Skeletal muscle satellite cell (primary cell): Measurements from ENCODE around the gene RPS4Y1.
"Not testable (repeated sequence)": the region's sequence is repeated elsewhere in the genome, so short reads cannot be mapped to it uniquely, and the experiment has no call there.

ENCODE experiments used
- H3K27me3 ChIP-seq: 2 replicates; pipeline ENCODE4 v1.7.0; 2013; ENCODE audit warnings: low read length; ENCODE audit not compliant: control insufficient read depth, insufficient read depth
- H3K36me3 ChIP-seq: 2 replicates; pipeline ENCODE4 v1.7.0; 2013; ENCODE audit warnings: mild to moderate bottlenecking, control low read depth, low read length; ENCODE audit not compliant: insufficient read depth
- H3K4me1 ChIP-seq: 2 replicates; pipeline ENCODE4 v1.7.0; 2013; ENCODE audit warnings: low read length; ENCODE audit not compliant: control insufficient read depth, insufficient read depth
- H3K4me2 ChIP-seq: 2 replicates; pipeline ENCODE4 v1.7.0; 2013; ENCODE audit warnings: mild to moderate bottlenecking, low read length
- H3K4me3 ChIP-seq: 2 replicates; pipeline ENCODE4 v1.7.0; 2013; ENCODE audit warnings: low read length
- H3K9ac ChIP-seq: 2 replicates; pipeline ENCODE4 v1.7.0; 2013; ENCODE audit warnings: mild to moderate bottlenecking, low read depth, low read length, moderate library complexity
- H3K9me3 ChIP-seq: replicated peaks from 2 replicates; pipeline ENCODE4 v1.7.0; 2013; ENCODE audit warnings: mild to moderate bottlenecking, control low read depth, low read length

Gene RPS4Y1

DNA sequence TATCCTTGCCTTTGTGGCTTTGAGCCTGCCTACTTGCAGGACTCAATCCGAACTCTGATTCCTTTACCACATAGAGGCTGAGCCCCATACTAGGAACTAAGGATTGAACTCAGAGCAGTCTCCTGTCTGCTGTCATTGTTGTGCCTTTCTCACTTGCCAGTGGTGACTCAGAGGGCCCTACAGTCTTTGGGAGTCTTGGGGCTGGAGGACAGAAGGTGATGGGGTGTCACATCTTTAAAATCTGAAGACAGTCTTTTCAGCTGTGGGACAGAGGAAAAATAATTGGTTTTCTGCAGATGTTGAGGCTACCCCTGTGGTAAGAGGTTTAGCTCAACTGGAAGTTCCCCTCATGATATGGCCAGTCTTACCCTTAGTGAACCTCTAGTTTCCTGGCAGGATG, 8.0 kb downstream of the RPS4Y1 start:
- H3K4me3 ChIP-seq, result no peak overlapping the region

GRCh38 chrY:2854145-2854774, 12.9 kb downstream of the RPS4Y1 start:
- H3K9me3 ChIP-seq, result no peaks in the 10 kb centered on the region
- H3K36me3 ChIP-seq, result no peaks in the 10 kb centered on the region
- no peaks in the 10 kb centered on the region for H3K27me3 ChIP-seq
- no peak overlapping the region for H3K4me3 ChIP-seq
- H3K9ac ChIP-seq, result no peak overlapping the region
- H3K4me2 ChIP-seq, result no peak overlapping the region
- H3K4me1 ChIP-seq, result no peaks in the 10 kb centered on the region

More for the DNA sequence above, 8.0 kb downstream of the RPS4Y1 start:
- no peaks in the 10 kb centered on the region for H3K9me3 ChIP-seq
- H3K4me1 ChIP-seq, result no peaks in the 10 kb centered on the region
- H3K9ac ChIP-seq, result no peak overlapping the region
- no peaks in the 10 kb centered on the region for H3K27me3 ChIP-seq
- no peak overlapping the region for H3K4me2 ChIP-seq
- H3K36me3 ChIP-seq, result no peaks in the 10 kb centered on the region

DNA sequence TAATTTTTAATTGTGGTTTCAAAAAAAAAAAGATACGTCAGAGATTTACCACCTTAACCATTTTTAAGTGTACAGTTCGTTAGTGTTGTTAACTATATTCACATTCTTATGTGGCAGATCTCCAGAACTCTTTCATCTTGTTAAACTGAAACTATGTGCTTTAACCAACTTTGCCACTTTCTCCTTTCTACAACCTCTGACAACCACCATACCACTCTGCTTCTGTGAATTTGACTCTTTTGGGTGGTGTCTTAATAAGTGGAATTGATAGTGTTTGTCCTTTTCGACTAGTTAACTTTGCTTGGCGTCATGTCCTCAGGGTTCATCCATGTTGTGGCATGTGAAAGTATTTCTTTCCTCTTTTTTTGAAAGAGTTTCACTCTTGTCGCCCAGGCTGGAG, 15.7 kb downstream of the RPS4Y1 start:
- no peaks in the 10 kb centered on the region for H3K36me3 ChIP-seq
- H3K4me3 ChIP-seq, result no peak overlapping the region

DNA sequence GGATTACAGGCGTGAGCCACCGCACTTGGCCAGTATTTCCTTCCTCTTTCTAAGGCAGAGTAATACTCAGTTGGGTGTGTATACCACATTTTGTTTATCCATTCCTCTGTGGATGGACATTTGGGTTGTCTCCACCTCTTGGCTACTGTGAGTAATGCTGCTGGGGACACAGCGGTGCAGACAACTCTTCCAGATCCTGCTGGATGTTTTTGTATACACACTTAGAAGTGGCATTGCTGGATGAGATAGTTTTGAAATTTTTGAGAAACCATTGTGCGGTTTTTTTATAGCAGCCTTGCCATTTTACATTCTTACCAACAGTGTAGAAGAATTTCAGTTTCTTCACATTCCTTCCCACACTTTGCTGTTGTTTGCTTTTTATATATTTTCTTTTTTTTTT, 16.3 kb downstream of the RPS4Y1 start:
- Histone ChIP-seq H3K9me3 (no peaks in the 10 kb centered on the region), H3K4me3 (no peak overlapping the region), H3K36me3 (no peaks in the 10 kb centered on the region), H3K4me2 (no peak overlapping the region), H3K9ac (no peak overlapping the region), H3K4me1 (no peaks in the 10 kb centered on the region), H3K27me3 (no peaks in the 10 kb centered on the region)

More for the DNA sequence above, 15.7 kb downstream of the RPS4Y1 start:
- no peak overlapping the region for H3K4me2 ChIP-seq
- H3K9me3 ChIP-seq, result no peaks in the 10 kb centered on the region
- no peaks in the 10 kb centered on the region for H3K27me3 ChIP-seq
- no peaks in the 10 kb centered on the region for H3K4me1 ChIP-seq
- H3K9ac ChIP-seq, result no peak overlapping the region

DNA sequence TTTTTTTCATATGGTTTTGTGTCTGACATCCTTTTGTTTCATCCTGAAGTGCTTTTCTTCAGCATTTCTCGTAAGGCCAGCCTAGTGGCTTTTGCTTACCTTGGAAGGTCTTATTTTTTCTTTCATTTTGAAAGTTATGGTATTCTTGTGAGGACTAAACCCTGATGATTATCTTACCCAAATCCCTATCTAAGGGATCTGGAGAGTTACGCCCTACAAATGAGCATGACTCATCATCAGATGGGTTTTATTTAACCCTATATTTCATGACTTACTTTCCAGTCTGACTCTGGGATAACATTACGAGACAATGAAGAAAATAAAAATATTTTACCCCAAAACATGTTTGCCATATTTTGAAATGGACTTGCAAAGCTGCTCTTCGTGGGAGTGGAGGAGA, 18.4 kb downstream of the RPS4Y1 start:
- Histone ChIP-seq H3K4me3 (no peak overlapping the region), H3K4me2 (no peak overlapping the region), H3K9ac (no peak overlapping the region), H3K36me3 (no peaks in the 10 kb centered on the region), H3K27me3 (no peaks in the 10 kb centered on the region), H3K9me3 (no peaks in the 10 kb centered on the region), H3K4me1 (no peaks in the 10 kb centered on the region)

DNA sequence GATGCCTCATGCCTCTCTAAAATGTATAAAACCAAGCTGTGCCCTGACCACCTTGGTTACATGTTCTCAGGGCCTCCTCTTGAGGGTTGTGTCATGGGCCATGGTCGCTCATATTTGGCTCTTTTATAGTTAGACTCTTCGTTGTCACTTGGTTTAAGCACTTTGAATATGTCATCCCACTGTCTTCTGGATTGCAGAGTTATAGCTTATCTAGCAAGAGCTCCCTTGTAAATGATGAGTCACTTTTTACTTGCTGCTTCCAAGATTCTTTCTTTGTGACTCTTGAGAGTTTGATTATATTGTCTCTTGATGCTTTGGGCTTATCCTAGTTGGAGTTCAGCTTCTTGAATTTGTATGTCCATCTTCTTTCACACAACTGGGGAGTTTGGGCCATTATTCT, 19.1 kb downstream of the RPS4Y1 start:
- Histone ChIP-seq H3K4me2 (no peak overlapping the region), H3K4me3 (no peak overlapping the region), H3K9me3 (no peaks in the 10 kb centered on the region), H3K4me1 (no peaks in the 10 kb centered on the region), H3K27me3 (no peaks in the 10 kb centered on the region), H3K36me3 (no peaks in the 10 kb centered on the region), H3K9ac (no peak overlapping the region)

- Histone ChIP-seq H3K9me3 (no peaks in the 10 kb centered on the region), H3K4me1 (no peaks in the 10 kb centered on the region), H3K4me2 (no peak overlapping the region), H3K9ac (no peak overlapping the region), H3K36me3 (no peaks in the 10 kb centered on the region), H3K4me3 (no peak overlapping the region), H3K27me3 (no peaks in the 10 kb centered on the region)
Observed at GRCh38 chrY:2866581-2866980, 25.2 kb downstream of the RPS4Y1 start.

- no peaks in the 10 kb centered on the region for H3K9me3 ChIP-seq
- H3K36me3 ChIP-seq, result no peaks in the 10 kb centered on the region
- H3K27me3 ChIP-seq, result no peaks in the 10 kb centered on the region
- no peaks in the 10 kb centered on the region for H3K4me1 ChIP-seq
- H3K4me3 ChIP-seq, result no peak overlapping the region
- H3K9ac ChIP-seq, result no peak overlapping the region
- no peak overlapping the region for H3K4me2 ChIP-seq
Observed at GRCh38 chrY:2867469-2867868, 26.1 kb downstream of the RPS4Y1 start.

DNA sequence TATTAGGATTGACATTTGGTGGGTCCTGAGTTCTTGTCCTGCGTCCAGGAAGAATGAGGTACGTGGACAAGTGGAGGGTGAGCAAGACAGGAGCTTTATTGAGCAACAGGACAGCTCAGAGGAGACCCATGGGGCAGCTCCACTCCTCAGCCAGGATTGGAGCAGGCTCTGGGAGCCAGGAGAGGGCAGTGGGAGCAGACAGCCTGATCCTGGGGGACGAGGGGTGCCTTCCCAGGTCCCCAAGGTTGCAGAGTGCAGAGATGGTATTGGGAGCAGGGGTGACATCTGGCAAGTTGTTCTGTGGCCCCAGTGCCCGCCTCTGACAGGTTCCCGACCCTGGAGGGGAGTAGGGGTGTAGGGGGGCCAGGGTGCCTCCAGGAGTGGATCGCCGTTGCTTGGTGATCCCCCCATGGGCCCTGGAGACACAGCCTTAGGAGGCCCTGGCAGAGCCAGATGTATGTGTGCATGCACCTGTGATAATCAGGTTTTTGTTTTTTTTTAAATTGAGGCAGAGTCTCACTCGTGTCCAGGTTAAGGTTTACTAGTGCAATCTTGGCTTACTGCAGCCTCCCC, 26.7 kb downstream of the RPS4Y1 start:
- Histone ChIP-seq H3K36me3 (no peaks in the 10 kb centered on the region), H3K9me3 (no peaks in the 10 kb centered on the region), H3K27me3 (no peaks in the 10 kb centered on the region), H3K4me1 (no peaks in the 10 kb centered on the region), H3K4me3 (no peak overlapping the region), H3K4me2 (no peak overlapping the region), H3K9ac (no peak overlapping the region)

DNA sequence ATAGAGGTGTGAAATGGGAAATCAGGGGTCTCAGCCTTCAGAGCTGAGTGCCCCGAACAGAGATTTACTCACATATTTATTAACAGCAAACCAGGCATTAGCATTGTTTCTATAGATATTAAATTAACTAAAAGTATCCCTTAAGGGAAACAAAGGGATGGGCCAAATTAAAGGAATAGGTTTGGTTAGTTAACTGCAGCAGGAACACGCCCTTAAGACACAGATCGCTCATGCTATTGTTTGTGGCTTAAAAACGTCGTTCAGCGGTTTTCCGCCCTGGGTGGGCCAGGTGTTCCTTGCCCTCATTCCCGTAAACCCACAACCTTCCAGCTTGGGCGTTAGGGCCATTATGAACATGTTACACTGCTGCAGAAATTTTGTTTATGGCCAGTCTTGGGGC, 30.8 kb downstream of the RPS4Y1 start:
- not testable (repeated sequence) for H3K36me3 ChIP-seq, H3K4me1 ChIP-seq, H3K4me2 ChIP-seq, H3K27me3 ChIP-seq, H3K9ac ChIP-seq, H3K9me3 ChIP-seq, H3K4me3 ChIP-seq

DNA sequence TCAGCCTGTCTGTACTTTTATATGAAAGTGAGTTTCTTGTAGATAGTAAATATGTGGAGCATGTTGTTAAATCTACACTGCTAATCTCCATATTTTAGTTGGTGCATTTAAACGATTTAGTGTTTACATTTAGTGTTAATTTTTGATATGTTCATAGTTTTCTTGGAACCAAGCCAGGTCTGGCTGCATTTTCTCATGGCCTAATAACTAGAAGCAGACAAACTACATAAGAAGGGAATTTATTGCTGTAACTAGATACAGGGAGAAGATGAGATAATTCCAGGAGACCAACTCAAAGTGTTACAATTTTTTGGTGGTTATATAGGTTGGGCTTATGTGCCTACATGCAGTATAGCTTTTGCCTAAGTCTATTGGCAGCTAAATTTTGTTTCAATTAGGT, 32.8 kb downstream of the RPS4Y1 start:
- Histone ChIP-seq H3K9ac (no peak overlapping the region), H3K4me1 (no peaks in the 10 kb centered on the region), H3K9me3 (no peaks in the 10 kb centered on the region), H3K4me2 (no peak overlapping the region), H3K36me3 (no peaks in the 10 kb centered on the region), H3K27me3 (no peaks in the 10 kb centered on the region), H3K4me3 (no peak overlapping the region)

DNA sequence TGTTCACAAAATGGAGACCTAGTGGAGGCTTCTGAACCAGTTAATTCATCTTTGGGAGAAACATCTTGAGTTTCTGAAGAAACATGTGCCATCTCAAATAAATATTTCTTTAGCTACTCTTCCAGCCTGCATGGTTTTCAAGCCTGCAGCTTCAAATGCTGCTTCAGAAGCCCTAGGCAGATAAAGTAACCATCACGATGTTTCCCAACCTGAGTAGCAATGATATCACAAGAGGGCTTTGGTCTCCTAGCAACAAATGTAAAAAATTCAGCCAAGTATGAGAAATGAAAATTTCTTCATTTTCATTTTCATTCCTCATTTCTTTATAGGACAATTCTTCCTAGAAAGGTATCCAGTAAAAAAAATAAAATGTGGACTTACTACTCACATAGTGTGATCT, 42.2 kb downstream of the RPS4Y1 start:
- H3K9me3 ChIP-seq, result no peaks in the 10 kb centered on the region

More for the DNA sequence above, 42.2 kb downstream of the RPS4Y1 start:
- Histone ChIP-seq H3K4me3 (no peak overlapping the region), H3K27me3 (no peaks in the 10 kb centered on the region), H3K4me1 (no peaks in the 10 kb centered on the region), H3K36me3 (no peaks in the 10 kb centered on the region), H3K4me2 (no peak overlapping the region), H3K9ac (no peak overlapping the region)
